ENCODE data around the gene RASGEF1C. TPM values are rescaled to one million over a fixed set of nuclear protein-coding genes. Genes with fewer than 3 reads are reported as not detected.

RASGEF1C gene
- total and polyA plus RNA-seq, 10 of the 15 experiments (the other 5 are each of a cell fraction or from before 2014, with no cell fraction given): not detected

DNA sequence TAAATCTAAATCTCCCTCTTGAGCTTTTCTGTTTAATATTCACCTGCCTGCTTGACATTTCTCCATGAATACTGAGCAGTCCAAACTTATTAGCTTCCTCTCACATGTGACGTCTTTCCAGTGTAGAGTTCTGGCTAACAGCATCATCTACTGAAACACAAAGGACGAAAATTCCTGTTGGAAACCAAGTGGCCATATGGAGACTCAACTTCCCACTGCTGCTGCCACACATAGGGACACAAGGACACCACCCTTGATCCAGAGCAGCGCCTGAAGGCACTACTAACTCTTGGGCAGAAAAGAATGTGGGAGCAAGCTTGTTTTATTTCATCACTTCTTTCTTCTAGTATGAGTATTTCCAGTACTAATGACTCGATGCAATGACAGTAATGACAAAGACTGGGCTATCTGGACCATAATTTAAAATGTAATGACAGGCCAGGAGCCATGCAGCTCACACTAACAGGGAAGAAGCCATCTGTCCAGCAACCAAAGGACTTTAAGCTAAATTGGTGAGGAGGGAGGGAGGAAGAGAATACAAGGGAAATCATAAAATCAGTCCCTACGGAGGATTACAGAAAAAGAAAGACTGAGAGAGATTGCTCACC lies 156.7 kb downstream of the RASGEF1C start:
- FAIRE-seq (no peak), ATAC-seq (no peak)
- BruUV-seq (replicated peaks): no TSS peak

More for the DNA sequence above, 156.7 kb downstream of the RASGEF1C start:
- Histone ChIP-seq H2AFZ (ENCODE audit: control insufficient read depth, low read depth, low read length) (no peak overlapping the region), H3K27ac (ENCODE audit: control insufficient read depth, insufficient read depth) (no peak overlapping the region), H3K4me2 (ENCODE audit: control insufficient read depth, insufficient read depth) (no peak overlapping the region), H3K9me3 (replicated peaks; ENCODE audit: control insufficient read depth, insufficient read depth, low read length) (no peaks in the 10 kb centered on the region), H3K36me3 (ENCODE audit: control insufficient read depth in 2 of 2, insufficient read depth in 2 of 2, low read length in 1 of 2) (no peaks in the 10 kb centered on the region), H3K79me2 (ENCODE audit: control insufficient read depth, insufficient read depth, low read length) (no peaks in the 10 kb centered on the region), H3K4me1 (ENCODE audit: control insufficient read depth, insufficient read depth, low read length) (no peaks in the 10 kb centered on the region), H3K27me3 (replicated peaks in 1 of 2; ENCODE audit: control insufficient read depth in 2 of 2, insufficient read depth in 2 of 2, low read length in 1 of 2) (no peaks in the 10 kb centered on the region), H4K20me1 (ENCODE audit: control insufficient read depth, insufficient read depth) (no peaks in the 10 kb centered on the region), H3K9ac (ENCODE audit: control insufficient read depth, insufficient read depth, low read length) (no peak overlapping the region), H3K4me3 (no peak overlapping the region)
- intact Hi-C loops (cut with micrococcal nuclease; ENCODE audit: unreplicated experiment) (no loop called here), in situ Hi-C loops (cut with MboI) (no loop called here)
- CTCF ChIA-PET: no interaction called here
- SMC1A ChIA-PET (ENCODE audit: uncharacterized antibody, unreplicated experiment): interaction anchor here (1.6 kb wide), 1 partner anchor 12 kb away, joined by 3 read pairs; no protein-coding TSS in a partner anchor
- 6% methylated on average over 5 of the region's 5 CpGs for WGBS (ENCODE audit: insufficient coverage, insufficient replicate concordance, low lambda C conversion rate, missing lambda C conversion rate)
- POLR2A ChIA-PET: no interaction called here
- DNase-seq (ENCODE audit: low read depth, low spot score): no peak
- TF ChIP-seq, protein P1, sequence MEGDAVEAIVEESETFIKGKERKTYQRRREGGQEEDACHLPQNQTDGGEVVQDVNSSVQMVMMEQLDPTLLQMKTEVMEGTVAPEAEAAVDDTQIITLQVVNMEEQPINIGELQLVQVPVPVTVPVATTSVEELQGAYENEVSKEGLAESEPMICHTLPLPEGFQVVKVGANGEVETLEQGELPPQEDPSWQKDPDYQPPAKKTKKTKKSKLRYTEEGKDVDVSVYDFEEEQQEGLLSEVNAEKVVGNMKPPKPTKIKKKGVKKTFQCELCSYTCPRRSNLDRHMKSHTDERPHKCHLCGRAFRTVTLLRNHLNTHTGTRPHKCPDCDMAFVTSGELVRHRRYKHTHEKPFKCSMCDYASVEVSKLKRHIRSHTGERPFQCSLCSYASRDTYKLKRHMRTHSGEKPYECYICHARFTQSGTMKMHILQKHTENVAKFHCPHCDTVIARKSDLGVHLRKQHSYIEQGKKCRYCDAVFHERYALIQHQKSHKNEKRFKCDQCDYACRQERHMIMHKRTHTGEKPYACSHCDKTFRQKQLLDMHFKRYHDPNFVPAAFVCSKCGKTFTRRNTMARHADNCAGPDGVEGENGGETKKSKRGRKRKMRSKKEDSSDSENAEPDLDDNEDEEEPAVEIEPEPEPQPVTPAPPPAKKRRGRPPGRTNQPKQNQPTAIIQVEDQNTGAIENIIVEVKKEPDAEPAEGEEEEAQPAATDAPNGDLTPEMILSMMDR (IDR thresholded peaks at IDR 0.05 in 2 of 3, conservative IDR thresholded peaks at IDR 0.05 in 1 of 3; ENCODE audit: control insufficient read depth in 2 of 3, extremely low read depth in 1 of 3, insufficient read depth in 1 of 3, low read depth in 3 of 3, low read length in 3 of 3): no peak
- TF ChIP-seq, protein P2, sequence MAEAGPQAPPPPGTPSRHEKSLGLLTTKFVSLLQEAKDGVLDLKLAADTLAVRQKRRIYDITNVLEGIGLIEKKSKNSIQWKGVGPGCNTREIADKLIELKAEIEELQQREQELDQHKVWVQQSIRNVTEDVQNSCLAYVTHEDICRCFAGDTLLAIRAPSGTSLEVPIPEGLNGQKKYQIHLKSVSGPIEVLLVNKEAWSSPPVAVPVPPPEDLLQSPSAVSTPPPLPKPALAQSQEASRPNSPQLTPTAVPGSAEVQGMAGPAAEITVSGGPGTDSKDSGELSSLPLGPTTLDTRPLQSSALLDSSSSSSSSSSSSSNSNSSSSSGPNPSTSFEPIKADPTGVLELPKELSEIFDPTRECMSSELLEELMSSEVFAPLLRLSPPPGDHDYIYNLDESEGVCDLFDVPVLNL (IDR thresholded peaks at IDR 0.05; ENCODE audit: low read depth, low read length): no peak
- TF ChIP-seq, protein P3, sequence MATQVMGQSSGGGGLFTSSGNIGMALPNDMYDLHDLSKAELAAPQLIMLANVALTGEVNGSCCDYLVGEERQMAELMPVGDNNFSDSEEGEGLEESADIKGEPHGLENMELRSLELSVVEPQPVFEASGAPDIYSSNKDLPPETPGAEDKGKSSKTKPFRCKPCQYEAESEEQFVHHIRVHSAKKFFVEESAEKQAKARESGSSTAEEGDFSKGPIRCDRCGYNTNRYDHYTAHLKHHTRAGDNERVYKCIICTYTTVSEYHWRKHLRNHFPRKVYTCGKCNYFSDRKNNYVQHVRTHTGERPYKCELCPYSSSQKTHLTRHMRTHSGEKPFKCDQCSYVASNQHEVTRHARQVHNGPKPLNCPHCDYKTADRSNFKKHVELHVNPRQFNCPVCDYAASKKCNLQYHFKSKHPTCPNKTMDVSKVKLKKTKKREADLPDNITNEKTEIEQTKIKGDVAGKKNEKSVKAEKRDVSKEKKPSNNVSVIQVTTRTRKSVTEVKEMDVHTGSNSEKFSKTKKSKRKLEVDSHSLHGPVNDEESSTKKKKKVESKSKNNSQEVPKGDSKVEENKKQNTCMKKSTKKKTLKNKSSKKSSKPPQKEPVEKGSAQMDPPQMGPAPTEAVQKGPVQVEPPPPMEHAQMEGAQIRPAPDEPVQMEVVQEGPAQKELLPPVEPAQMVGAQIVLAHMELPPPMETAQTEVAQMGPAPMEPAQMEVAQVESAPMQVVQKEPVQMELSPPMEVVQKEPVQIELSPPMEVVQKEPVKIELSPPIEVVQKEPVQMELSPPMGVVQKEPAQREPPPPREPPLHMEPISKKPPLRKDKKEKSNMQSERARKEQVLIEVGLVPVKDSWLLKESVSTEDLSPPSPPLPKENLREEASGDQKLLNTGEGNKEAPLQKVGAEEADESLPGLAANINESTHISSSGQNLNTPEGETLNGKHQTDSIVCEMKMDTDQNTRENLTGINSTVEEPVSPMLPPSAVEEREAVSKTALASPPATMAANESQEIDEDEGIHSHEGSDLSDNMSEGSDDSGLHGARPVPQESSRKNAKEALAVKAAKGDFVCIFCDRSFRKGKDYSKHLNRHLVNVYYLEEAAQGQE (IDR thresholded peaks at IDR 0.05; ENCODE audit: low read depth, low read length): no peak
- TF ChIP-seq SRF (IDR thresholded peaks at IDR 0.05; ENCODE audit: low read depth in 2 of 2, low read length in 2 of 2) (no peak), IKZF2 (IDR thresholded peaks at IDR 0.05) (no peak)
- RAD21 ChIA-PET (ENCODE audit: unreplicated experiment): no interaction called here

Other genes starting within 250 kb of the RASGEF1C start
- gene RNF130, start 137.5 kb downstream of the RASGEF1C start, total RNA-seq (2014; rRNA removed): not detected in 2 replicates
- gene RNF130, start 137.5 kb downstream of the RASGEF1C start, total RNA-seq (2014; rRNA removed; fragmentation: Illumina TruSeq; extraction: Trizol): 0.09 TPM in 1 of 2 replicates, not detected in the other
- gene RNF130, start 137.5 kb downstream of the RASGEF1C start, total RNA-seq (2021): 0.29 and 0.36 TPM in 2 replicates
- 0.06 and 0.30 TPM in 2 replicates for gene RNF130, start 137.5 kb downstream of the RASGEF1C start, polyA plus RNA-seq (2011; rRNA removed)
- gene RNF130, start 137.5 kb downstream of the RASGEF1C start, polyA plus RNA-seq (2014; fragmentation: Illumina TruSeq; extraction: Trizol): 0.08 and 0.12 TPM in 2 replicates
- gene RNF130, start 137.5 kb downstream of the RASGEF1C start, polyA plus RNA-seq (2014; fragmentation: Nextera tagmentation; extraction: Ambion mirVana): under 1 TPM; 0.10 to 0.11 TPM
- 0.04 TPM in 1 of 2 replicates, not detected in the other for gene RNF130, start 137.5 kb downstream of the RASGEF1C start, polyA plus RNA-seq (2014; rRNA removed)
- under 1 TPM; 0.09 to 0.16 TPM for gene RNF130, start 137.5 kb downstream of the RASGEF1C start, polyA plus RNA-seq (2016; fragmentation: Nextera tagmentation; extraction: Ambion mirVana)
- 18.5 and 19.5 TPM in 2 replicates for gene MAPK9, start 82.9 kb upstream of the RASGEF1C start, total RNA-seq (2014; rRNA removed)
- gene MAPK9, start 82.9 kb upstream of the RASGEF1C start, total RNA-seq (2014; rRNA removed; fragmentation: Illumina TruSeq; extraction: Trizol): 23.6 and 23.9 TPM in 2 replicates
- gene MAPK9, start 82.9 kb upstream of the RASGEF1C start, total RNA-seq (2021): 29.9 and 31.1 TPM in 2 replicates
- 52.9 and 57.9 TPM in 2 replicates for gene MAPK9, start 82.9 kb upstream of the RASGEF1C start, polyA plus RNA-seq (2011; rRNA removed)
- gene MAPK9, start 82.9 kb upstream of the RASGEF1C start, polyA plus RNA-seq (2014; fragmentation: Illumina TruSeq; extraction: Trizol): 33.5 and 43.4 TPM in 2 replicates
- 1 to 10 TPM; 4.8 to 6.8 TPM for gene MAPK9, start 82.9 kb upstream of the RASGEF1C start, polyA plus RNA-seq (2014; fragmentation: Nextera tagmentation; extraction: Ambion mirVana)
- gene MAPK9, start 82.9 kb upstream of the RASGEF1C start, polyA plus RNA-seq (2014; rRNA removed): 23.1 and 26.8 TPM in 2 replicates
- 10 to 100 TPM in 1 of 2 experiments, 1 to 10 TPM in 1; 2.1 to 20.3 TPM for gene MAPK9, start 82.9 kb upstream of the RASGEF1C start, polyA plus RNA-seq (2016; fragmentation: Nextera tagmentation; extraction: Ambion mirVana)
- 0.05 TPM in 1 of 2 replicates, not detected in the other for gene GFPT2, start 144.1 kb upstream of the RASGEF1C start, total RNA-seq (2014; rRNA removed)
- 0.09 TPM in 1 of 2 replicates, not detected in the other for gene GFPT2, start 144.1 kb upstream of the RASGEF1C start, total RNA-seq (2014; rRNA removed; fragmentation: Illumina TruSeq; extraction: Trizol)
- 0.13 and 0.33 TPM in 2 replicates for gene GFPT2, start 144.1 kb upstream of the RASGEF1C start, total RNA-seq (2021)
- 0.11 and 0.14 TPM in 2 replicates for gene GFPT2, start 144.1 kb upstream of the RASGEF1C start, polyA plus RNA-seq (2011; rRNA removed)
- gene GFPT2, start 144.1 kb upstream of the RASGEF1C start, polyA plus RNA-seq (2014; fragmentation: Illumina TruSeq; extraction: Trizol): 0.12 TPM in 1 of 2 replicates, not detected in the other
- under 1 TPM in 1 of 2 experiments, not detected in 1; 0.05 TPM for gene GFPT2, start 144.1 kb upstream of the RASGEF1C start, polyA plus RNA-seq (2014; fragmentation: Nextera tagmentation; extraction: Ambion mirVana)
- 0.03 TPM in 1 of 2 replicates, not detected in the other for gene GFPT2, start 144.1 kb upstream of the RASGEF1C start, polyA plus RNA-seq (2014; rRNA removed)
- gene GFPT2, start 144.1 kb upstream of the RASGEF1C start, polyA plus RNA-seq (2016; fragmentation: Nextera tagmentation; extraction: Ambion mirVana): under 1 TPM in 1 of 2 experiments, not detected in 1; 0.19 TPM

All from GM12878 (cell line).